HepG2 (cell line): ENCODE results near the gene CYSRT1. TPM values are rescaled to one million over a fixed set of nuclear protein-coding genes. Genes with fewer than 3 reads are reported as not detected.

Experiments
- FOXJ3 ChIP-seq: sonication (generic); formaldehyde crosslinking; IDR thresholded peaks from 2 replicates; pipeline ENCODE4 v1.4.0; 2020; ENCODE audit warnings: missing genetic modification reagents, mild to moderate bottlenecking, borderline replicate concordance
- HNRNPLL ChIP-seq: fragments of 200-400 bp; formaldehyde crosslinking; IDR thresholded peaks from 2 replicates; pipeline ENCODE4 v1.6.1; 2017; ENCODE audit warnings: mild to moderate bottlenecking, low read depth, low read length; ENCODE audit not compliant: poor library complexity, severe bottlenecking
- MLLT10 ChIP-seq: sonication (generic); formaldehyde crosslinking; IDR thresholded peaks from 2 replicates; pipeline ENCODE4 v1.4.0; 2020; ENCODE audit warnings: missing genetic modification reagents
- PHF5A ChIP-seq: IDR thresholded peaks from one replicate; pipeline ENCODE4 v1.6.1; 2018; ENCODE audit warnings: low read depth, missing genetic modification reagents; ENCODE audit not compliant: unreplicated experiment
- RXRA ChIP-seq: sonication (generic); formaldehyde crosslinking; IDR thresholded peaks from 2 replicates; pipeline ENCODE4 v1.5.1; 2020; ENCODE audit warnings: missing genetic modification reagents
- TCF12 ChIP-seq, 2 experiments: fragments of 450-650 bp in 1 of 2; sonication (generic) in 1 of 2; formaldehyde crosslinking in 1 of 2; IDR thresholded peaks; 2 replicates each; pipeline versions ENCODE4 v1.6.1 to v1.8.0; 2017 to 2022; ENCODE audit warnings: antibody characterized with exemption in 1 of 2, mild to moderate bottlenecking in 1 of 2, missing genetic modification reagents in 1 of 2, moderate library complexity in 1 of 2
- ZNF263 ChIP-seq: sonication (generic); formaldehyde crosslinking; IDR thresholded peaks from 2 replicates; pipeline ENCODE4 v1.4.0; 2020; ENCODE audit warnings: missing genetic modification reagents
- ZNF282 ChIP-seq: fragments of 450-650 bp; IDR thresholded peaks from 2 replicates; pipeline ENCODE4 v1.6.1; 2018; ENCODE audit not compliant: partially characterized antibody
- polyA plus RNA-seq, 8 experiments: library from polyadenylated mRNA; depleted of rRNA in 3 of 8; stranded (reverse) in 7 of 8; unstranded in 1 of 8; fragments of >200 nt; fragmentation: Illumina TruSeq in 4 of 8; extraction: Trizol in 4 of 8; gene quantifications; 2 replicates each; pipeline versions ENCODE4 v1.2.1 to v1.2.3, GENCODE V29; 2011 to 2016; ENCODE audit warnings: low read depth in 4 of 8, missing spikeins in 1 of 8, mixed read lengths in 1 of 8; ENCODE audit not compliant: insufficient read depth in 1 of 8
- total RNA-seq, 5 experiments: library from RNA; depleted of rRNA; stranded (reverse); fragments of >200 nt; fragmentation: Illumina TruSeq; extraction: Trizol; gene quantifications; 2 replicates each; pipeline ENCODE4 v1.2.3, GENCODE V29; 2016; ENCODE audit warnings: low read depth in 1 of 5
- TF ChIP-seq, protein P1 (sequence below): sonication (generic); formaldehyde crosslinking; IDR thresholded peaks from 2 replicates; pipeline ENCODE4 v1.4.0; 2020; ENCODE audit warnings: missing genetic modification reagents, borderline replicate concordance
- TF ChIP-seq, protein P2 (sequence below): IDR thresholded peaks from 2 replicates; pipeline ENCODE4 v1.6.1; 2016; ENCODE audit warnings: missing compliant biosample characterization, missing genetic modification reagents, borderline replicate concordance
- TF ChIP-seq, protein P3 (sequence below): sonication (generic); formaldehyde crosslinking; IDR thresholded peaks from 2 replicates; pipeline ENCODE4 v1.4.0; 2020; ENCODE audit warnings: mild to moderate bottlenecking, low read depth, missing genetic modification reagents
- TF ChIP-seq, protein P4 (sequence below): IDR thresholded peaks from 2 replicates; pipeline ENCODE4 v1.6.1; 2016; ENCODE audit warnings: mild to moderate bottlenecking
- TF ChIP-seq, protein P5 (sequence below): sonication (generic); formaldehyde crosslinking; IDR thresholded peaks from 2 replicates; pipeline ENCODE4 v1.5.1; 2020; ENCODE audit warnings: mild to moderate bottlenecking, missing genetic modification reagents, moderate library complexity
- TF ChIP-seq, protein P6 (sequence below): IDR thresholded peaks from 2 replicates; pipeline ENCODE4 v1.6.1; 2016
- TF ChIP-seq, protein P7 (sequence below): sonication (generic); formaldehyde crosslinking; IDR thresholded peaks from 2 replicates; pipeline ENCODE4 v1.8.0; 2022; ENCODE audit warnings: low read depth, missing genetic modification reagents

Gene CYSRT1
- total and polyA plus RNA-seq, 2 of the 13 experiments (the other 11 are each of a cell fraction or from before 2014, with no cell fraction given): 1.5 to 2.1 TPM

DNA sequence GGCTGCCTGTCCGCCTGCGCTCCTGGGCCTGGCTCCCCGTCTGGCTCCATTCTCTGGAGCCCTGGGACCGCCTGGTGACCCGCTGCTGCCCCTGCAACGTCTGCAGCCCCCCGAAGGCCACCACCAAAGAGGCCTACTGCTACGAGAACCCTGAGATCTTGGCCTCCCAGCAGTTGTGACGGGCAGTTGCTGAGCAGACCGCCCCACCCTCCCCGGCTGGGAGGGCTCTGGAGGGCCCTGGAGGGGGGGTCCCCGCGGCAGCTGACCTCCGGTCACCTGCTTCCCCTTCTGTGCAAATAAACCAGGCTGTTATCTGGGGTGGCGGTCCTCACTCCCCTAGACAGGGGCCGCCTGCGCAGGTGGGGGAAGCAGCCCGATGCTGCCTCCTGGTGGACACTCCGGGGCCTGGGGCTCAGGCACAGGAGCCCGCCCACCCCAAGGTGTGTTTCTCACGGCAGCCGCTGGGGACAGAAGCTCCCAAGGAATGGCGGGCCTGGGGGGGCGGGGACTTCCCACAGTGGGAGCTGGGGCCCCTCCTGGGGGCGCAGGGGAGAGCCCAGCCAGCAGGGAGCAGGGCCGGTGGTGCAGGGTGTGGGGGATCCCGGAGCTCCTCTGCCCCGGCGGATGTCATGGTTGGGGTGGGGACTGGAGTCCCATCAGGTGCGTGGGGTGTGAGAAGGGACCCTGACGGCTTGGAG is 11.4 kb downstream of the CYSRT1 start (continued):
- TF ChIP-seq, protein P1, sequence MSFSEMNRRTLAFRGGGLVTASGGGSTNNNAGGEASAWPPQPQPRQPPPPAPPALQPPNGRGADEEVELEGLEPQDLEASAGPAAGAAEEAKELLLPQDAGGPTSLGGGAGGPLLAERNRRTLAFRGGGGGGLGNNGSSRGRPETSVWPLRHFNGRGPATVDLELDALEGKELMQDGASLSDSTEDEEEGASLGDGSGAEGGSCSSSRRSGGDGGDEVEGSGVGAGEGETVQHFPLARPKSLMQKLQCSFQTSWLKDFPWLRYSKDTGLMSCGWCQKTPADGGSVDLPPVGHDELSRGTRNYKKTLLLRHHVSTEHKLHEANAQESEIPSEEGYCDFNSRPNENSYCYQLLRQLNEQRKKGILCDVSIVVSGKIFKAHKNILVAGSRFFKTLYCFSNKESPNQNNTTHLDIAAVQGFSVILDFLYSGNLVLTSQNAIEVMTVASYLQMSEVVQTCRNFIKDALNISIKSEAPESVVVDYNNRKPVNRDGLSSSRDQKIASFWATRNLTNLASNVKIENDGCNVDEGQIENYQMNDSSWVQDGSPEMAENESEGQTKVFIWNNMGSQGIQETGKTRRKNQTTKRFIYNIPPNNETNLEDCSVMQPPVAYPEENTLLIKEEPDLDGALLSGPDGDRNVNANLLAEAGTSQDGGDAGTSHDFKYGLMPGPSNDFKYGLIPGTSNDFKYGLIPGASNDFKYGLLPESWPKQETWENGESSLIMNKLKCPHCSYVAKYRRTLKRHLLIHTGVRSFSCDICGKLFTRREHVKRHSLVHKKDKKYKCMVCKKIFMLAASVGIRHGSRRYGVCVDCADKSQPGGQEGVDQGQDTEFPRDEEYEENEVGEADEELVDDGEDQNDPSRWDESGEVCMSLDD (CRISPR knock-in tag): peak; percentile 90
- TF ChIP-seq, protein P2, sequence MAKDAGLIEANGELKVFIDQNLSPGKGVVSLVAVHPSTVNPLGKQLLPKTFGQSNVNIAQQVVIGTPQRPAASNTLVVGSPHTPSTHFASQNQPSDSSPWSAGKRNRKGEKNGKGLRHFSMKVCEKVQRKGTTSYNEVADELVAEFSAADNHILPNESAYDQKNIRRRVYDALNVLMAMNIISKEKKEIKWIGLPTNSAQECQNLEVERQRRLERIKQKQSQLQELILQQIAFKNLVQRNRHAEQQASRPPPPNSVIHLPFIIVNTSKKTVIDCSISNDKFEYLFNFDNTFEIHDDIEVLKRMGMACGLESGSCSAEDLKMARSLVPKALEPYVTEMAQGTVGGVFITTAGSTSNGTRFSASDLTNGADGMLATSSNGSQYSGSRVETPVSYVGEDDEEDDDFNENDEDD (CRISPR knock-in tag): peak; percentile 55; the same call in 1 of the 2 replicates
- TF ChIP-seq RXRA: peak; percentile 94
- TF ChIP-seq, protein P3, sequence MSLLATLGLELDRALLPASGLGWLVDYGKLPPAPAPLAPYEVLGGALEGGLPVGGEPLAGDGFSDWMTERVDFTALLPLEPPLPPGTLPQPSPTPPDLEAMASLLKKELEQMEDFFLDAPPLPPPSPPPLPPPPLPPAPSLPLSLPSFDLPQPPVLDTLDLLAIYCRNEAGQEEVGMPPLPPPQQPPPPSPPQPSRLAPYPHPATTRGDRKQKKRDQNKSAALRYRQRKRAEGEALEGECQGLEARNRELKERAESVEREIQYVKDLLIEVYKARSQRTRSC (CRISPR knock-in tag): no peak
- peak; percentile 60; the same call in 1 of the 2 replicates for TF ChIP-seq FOXJ3 (CRISPR knock-in tag)
- no peak for TF ChIP-seq ZNF282
- peak; percentile 70 for TF ChIP-seq PHF5A (CRISPR knock-in tag)
- no peak for TF ChIP-seq MLLT10 (CRISPR knock-in tag)
- TF ChIP-seq ZNF263 (CRISPR knock-in tag): peak; percentile 44; the same call in 1 of the 2 replicates
- TF ChIP-seq, protein P4, sequence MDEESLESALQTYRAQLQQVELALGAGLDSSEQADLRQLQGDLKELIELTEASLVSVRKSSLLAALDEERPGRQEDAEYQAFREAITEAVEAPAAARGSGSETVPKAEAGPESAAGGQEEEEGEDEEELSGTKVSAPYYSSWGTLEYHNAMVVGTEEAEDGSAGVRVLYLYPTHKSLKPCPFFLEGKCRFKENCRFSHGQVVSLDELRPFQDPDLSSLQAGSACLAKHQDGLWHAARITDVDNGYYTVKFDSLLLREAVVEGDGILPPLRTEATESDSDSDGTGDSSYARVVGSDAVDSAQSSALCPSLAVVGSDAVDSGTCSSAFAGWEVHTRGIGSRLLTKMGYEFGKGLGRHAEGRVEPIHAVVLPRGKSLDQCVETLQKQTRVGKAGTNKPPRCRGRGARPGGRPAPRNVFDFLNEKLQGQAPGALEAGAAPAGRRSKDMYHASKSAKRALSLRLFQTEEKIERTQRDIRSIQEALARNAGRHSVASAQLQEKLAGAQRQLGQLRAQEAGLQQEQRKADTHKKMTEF: peak; percentile 80; the same call in 1 of the 2 replicates
- TF ChIP-seq TCF12 (IDR thresholded peaks at IDR 0.05): no peak
- TF ChIP-seq TCF12 (CRISPR knock-in tag; IDR thresholded peaks at IDR 0.05): peak; percentile 42; the same call in 1 of the 2 replicates
- TF ChIP-seq, protein P5, sequence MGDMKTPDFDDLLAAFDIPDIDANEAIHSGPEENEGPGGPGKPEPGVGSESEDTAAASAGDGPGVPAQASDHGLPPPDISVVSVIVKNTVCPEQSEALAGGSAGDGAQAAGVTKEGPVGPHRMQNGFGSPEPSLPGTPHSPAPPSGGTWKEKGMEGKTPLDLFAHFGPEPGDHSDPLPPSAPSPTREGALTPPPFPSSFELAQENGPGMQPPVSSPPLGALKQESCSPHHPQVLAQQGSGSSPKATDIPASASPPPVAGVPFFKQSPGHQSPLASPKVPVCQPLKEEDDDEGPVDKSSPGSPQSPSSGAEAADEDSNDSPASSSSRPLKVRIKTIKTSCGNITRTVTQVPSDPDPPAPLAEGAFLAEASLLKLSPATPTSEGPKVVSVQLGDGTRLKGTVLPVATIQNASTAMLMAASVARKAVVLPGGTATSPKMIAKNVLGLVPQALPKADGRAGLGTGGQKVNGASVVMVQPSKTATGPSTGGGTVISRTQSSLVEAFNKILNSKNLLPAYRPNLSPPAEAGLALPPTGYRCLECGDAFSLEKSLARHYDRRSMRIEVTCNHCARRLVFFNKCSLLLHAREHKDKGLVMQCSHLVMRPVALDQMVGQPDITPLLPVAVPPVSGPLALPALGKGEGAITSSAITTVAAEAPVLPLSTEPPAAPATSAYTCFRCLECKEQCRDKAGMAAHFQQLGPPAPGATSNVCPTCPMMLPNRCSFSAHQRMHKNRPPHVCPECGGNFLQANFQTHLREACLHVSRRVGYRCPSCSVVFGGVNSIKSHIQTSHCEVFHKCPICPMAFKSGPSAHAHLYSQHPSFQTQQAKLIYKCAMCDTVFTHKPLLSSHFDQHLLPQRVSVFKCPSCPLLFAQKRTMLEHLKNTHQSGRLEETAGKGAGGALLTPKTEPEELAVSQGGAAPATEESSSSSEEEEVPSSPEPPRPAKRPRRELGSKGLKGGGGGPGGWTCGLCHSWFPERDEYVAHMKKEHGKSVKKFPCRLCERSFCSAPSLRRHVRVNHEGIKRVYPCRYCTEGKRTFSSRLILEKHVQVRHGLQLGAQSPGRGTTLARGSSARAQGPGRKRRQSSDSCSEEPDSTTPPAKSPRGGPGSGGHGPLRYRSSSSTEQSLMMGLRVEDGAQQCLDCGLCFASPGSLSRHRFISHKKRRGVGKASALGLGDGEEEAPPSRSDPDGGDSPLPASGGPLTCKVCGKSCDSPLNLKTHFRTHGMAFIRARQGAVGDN (CRISPR knock-in tag): peak; percentile 61
- TF ChIP-seq HNRNPLL: peak; percentile 77
- TF ChIP-seq, protein P6, sequence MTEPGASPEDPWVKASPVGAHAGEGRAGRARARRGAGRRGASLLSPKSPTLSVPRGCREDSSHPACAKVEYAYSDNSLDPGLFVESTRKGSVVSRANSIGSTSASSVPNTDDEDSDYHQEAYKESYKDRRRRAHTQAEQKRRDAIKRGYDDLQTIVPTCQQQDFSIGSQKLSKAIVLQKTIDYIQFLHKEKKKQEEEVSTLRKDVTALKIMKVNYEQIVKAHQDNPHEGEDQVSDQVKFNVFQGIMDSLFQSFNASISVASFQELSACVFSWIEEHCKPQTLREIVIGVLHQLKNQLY (CRISPR knock-in tag): peak; percentile 78
- TF ChIP-seq, protein P7, sequence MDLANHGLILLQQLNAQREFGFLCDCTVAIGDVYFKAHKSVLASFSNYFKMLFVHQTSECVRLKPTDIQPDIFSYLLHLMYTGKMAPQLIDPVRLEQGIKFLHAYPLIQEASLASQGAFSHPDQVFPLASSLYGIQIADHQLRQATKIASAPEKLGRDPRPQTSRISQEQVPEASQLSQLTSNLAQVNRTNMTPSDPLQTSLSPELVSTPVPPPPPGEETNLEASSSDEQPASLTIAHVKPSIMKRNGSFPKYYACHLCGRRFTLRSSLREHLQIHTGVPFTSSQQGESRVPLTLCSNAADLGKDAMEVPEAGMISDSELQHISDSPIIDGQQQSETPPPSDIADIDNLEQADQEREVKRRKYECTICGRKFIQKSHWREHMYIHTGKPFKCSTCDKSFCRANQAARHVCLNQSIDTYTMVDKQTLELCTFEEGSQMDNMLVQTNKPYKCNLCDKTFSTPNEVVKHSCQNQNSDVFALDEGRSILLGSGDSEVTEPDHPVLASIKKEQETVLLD (CRISPR knock-in tag): peak; percentile 61; the same call in 1 of the 2 replicates
